CD14-positive monocyte (primary cell): ENCODE results near the gene GALR2. TPM values are rescaled to one million over a fixed set of nuclear protein-coding genes. Genes with fewer than 3 reads are reported as not detected.
"Not testable (repeated sequence)": the region's sequence is repeated elsewhere in the genome, so short reads cannot be mapped to it uniquely, and the experiment has no call there.

Source experiments
- DNase-seq, 3 donors: peaks; one replicate each; pipeline ENCODE4 v3.0.0-alpha.2; 2011 to 2022
- H2AFZ ChIP-seq: 2 replicates; pipeline ENCODE4 v1.6.0; 2012; ENCODE audit warnings: mild to moderate bottlenecking, low read depth, low read length, inconsistent platforms; ENCODE audit not compliant: insufficient read depth, poor library complexity, severe bottlenecking
- H3K27ac ChIP-seq, 2 donors: 1 replicate in 1 of 2; 2 replicates in 1 of 2; pipeline ENCODE4 v1.5.1; 2012 to 2013; ENCODE audit warnings: low read length in 2 of 2, control low read depth in 1 of 2, inconsistent platforms in 1 of 2, low read depth in 1 of 2, mild to moderate bottlenecking in 1 of 2
- H3K27me3 ChIP-seq, 2 donors: one replicate each; pipeline versions ENCODE4 v1.6.0 to v1.6.1; 2011 to 2013; ENCODE audit warnings: low read length in 2 of 2; ENCODE audit not compliant: control insufficient read depth in 2 of 2, insufficient read depth in 2 of 2
- H3K36me3 ChIP-seq, 2 donors: replicated peaks in 1 of 2; 1 replicate in 1 of 2; 2 replicates in 1 of 2; pipeline versions ENCODE4 v1.5.1 to v1.6.1; 2012 to 2013; ENCODE audit warnings: low read length in 2 of 2, control low read depth in 1 of 2, inconsistent platforms in 1 of 2, mild to moderate bottlenecking in 1 of 2; ENCODE audit not compliant: insufficient read depth in 2 of 2, control insufficient read depth in 1 of 2
- H3K4me1 ChIP-seq, 2 donors: 1 replicate in 1 of 2; 2 replicates in 1 of 2; pipeline versions ENCODE4 v1.5.1 to v1.6.1; 2012 to 2013; ENCODE audit warnings: low read length in 2 of 2, control low read depth in 1 of 2, inconsistent platforms in 1 of 2, mild to moderate bottlenecking in 1 of 2, moderate library complexity in 1 of 2; ENCODE audit not compliant: insufficient read depth in 2 of 2, control insufficient read depth in 1 of 2
- H3K4me2 ChIP-seq: replicated peaks from 2 replicates; pipeline ENCODE3; 2012; ENCODE audit warnings: low read length, moderate library complexity, mild to moderate bottlenecking; ENCODE audit not compliant: poor library complexity, severe bottlenecking; ENCODE audit errors: extremely low read depth
- H3K4me3 ChIP-seq, 3 experiments: fragments of 200-600 bp in 1 of 3; sonication (generic) in 1 of 3; replicated peaks in 1 of 3; 1 replicate in 2 of 3; 2 replicates in 1 of 3; pipeline ENCODE4 v1.5.1; 2011 to 2013; ENCODE audit warnings: low read length in 3 of 3, mild to moderate bottlenecking in 3 of 3, control low read depth in 2 of 3, low read depth in 2 of 3, inconsistent platforms in 1 of 3, moderate library complexity in 1 of 3
- H3K79me2 ChIP-seq: 2 replicates; pipeline ENCODE4 v1.6.0; 2012; ENCODE audit warnings: mild to moderate bottlenecking, control low read depth, inconsistent platforms, low read length, moderate library complexity; ENCODE audit not compliant: insufficient read depth
- H3K9ac ChIP-seq: 2 replicates; pipeline ENCODE4 v1.6.0; 2017; ENCODE audit warnings: low read length, mild to moderate bottlenecking; ENCODE audit not compliant: insufficient read depth, poor library complexity, severe bottlenecking
- H3K9me3 ChIP-seq, 2 donors: replicated peaks in 1 of 2; 1 replicate in 1 of 2; 2 replicates in 1 of 2; pipeline versions ENCODE4 v1.5.1 to v1.6.1; 2012 to 2013; ENCODE audit warnings: low read length in 2 of 2, control low read depth in 1 of 2; ENCODE audit not compliant: control insufficient read depth in 1 of 2, insufficient read depth in 1 of 2
- H4K20me1 ChIP-seq: 2 replicates; pipeline ENCODE4 v1.6.0; 2012; ENCODE audit warnings: mild to moderate bottlenecking, low read length, control low read depth, moderate library complexity; ENCODE audit not compliant: insufficient read depth
- H3K27ac Mint-ChIP-seq, 7 donors: one replicate each; pipeline ENCODE4 v1.8.0; 2020; ENCODE audit warnings: mild to moderate bottlenecking in 7 of 7, mixed read lengths in 7 of 7, moderate library complexity in 6 of 7, inconsistent platforms in 2 of 7
- H3K27me3 Mint-ChIP-seq, 3 donors: one replicate each; pipeline ENCODE4 v1.8.0; 2021 to 2022; ENCODE audit warnings: low read depth in 3 of 3, mild to moderate bottlenecking in 3 of 3, mixed read lengths in 3 of 3, moderate library complexity in 3 of 3, inconsistent platforms in 1 of 3
- H3K36me3 Mint-ChIP-seq, 2 donors: one replicate each; pipeline ENCODE4 v1.8.0; 2020; ENCODE audit warnings: mixed read lengths in 2 of 2, inconsistent platforms in 1 of 2, mild to moderate bottlenecking in 1 of 2
- H3K4me1 Mint-ChIP-seq: one replicate; pipeline ENCODE4 v1.8.0; 2020; ENCODE audit warnings: mild to moderate bottlenecking, mixed read lengths
- H3K4me3 Mint-ChIP-seq, 2 donors: one replicate each; pipeline ENCODE4 v1.8.0; 2020; ENCODE audit warnings: mild to moderate bottlenecking in 2 of 2, mixed read lengths in 2 of 2, moderate library complexity in 1 of 2
- H3K9me3 Mint-ChIP-seq, 7 donors: one replicate each; pipeline ENCODE4 v1.8.0; 2020 to 2022; ENCODE audit warnings: mixed read lengths in 7 of 7, mild to moderate bottlenecking in 6 of 7, moderate library complexity in 6 of 7, inconsistent platforms in 2 of 7
- CTCF ChIP-seq: fragments of 200-600 bp; IDR thresholded peaks from one replicate; pipeline ENCODE4 v1.8.0; 2022; ENCODE audit warnings: antibody characterized with exemption, mild to moderate bottlenecking
- WGBS: methylation state at CpG from one replicate; pipeline ENCODE4 v1.1.5; 2013; ENCODE audit warnings: missing lambda C conversion rate; ENCODE audit not compliant: insufficient coverage; 5-methylcytosine and 5-hydroxymethylcytosine counted together
- intact Hi-C, 2 donors: fragments of 100-400 bp; cut with micrococcal nuclease; formaldehyde crosslinking; loops; one replicate each; pipeline versions ENCODE4 v1.15.0 to v1.15.1; 2023
- polyA plus RNA-seq, 3 donors: library from polyadenylated mRNA; depleted of rRNA in 1 of 3; unstranded in 2 of 3; stranded (reverse) in 1 of 3; fragments of 300-500 nt in 2 of 3; fragments of >200 nt in 1 of 3; fragmentation: Illumina TruSeq in 2 of 3; gene quantifications; 1 replicate in 2 of 3; 2 replicates in 1 of 3; pipeline ENCODE4 v1.2.3, GENCODE V29; 2012 to 2021

GALR2 gene
- polyA plus RNA-seq, 3 donors, result 0.22 to 4.8 (median 1.1) TPM

GRCh38 chr17:76039121-76039520, 35.5 kb upstream of the GALR2 start:
- Histone ChIP-seq H3K4me1 (no peaks in the 10 kb centered on the region), H3K27ac (peak overlapping the region in 1 of 2 donors; percentile 20), H3K4me2 (no peak overlapping the region), H3K4me3 (no peak overlapping the region), H3K9me3 (no peaks in the 10 kb centered on the region), H3K36me3 (peaks cover 53 to 66% of the 10 kb centered on the region in 2 donors), H3K9ac (no peak overlapping the region), H3K27me3 (no peaks in the 10 kb centered on the region), H3K79me2 (no peaks in the 10 kb centered on the region), H2AFZ (no peak overlapping the region), H4K20me1 (no peaks in the 10 kb centered on the region)
- Mint-ChIP-seq H3K9me3 (no peaks in the 10 kb centered on the region), H3K27me3 (no peaks in the 10 kb centered on the region), H3K27ac (peak overlapping the region in 1 of 7 donors; percentile 7), H3K4me3 (no peak overlapping the region), H3K36me3 (peaks cover 56 to 70% of the 10 kb centered on the region in 2 donors), H3K4me1 (no peaks in the 10 kb centered on the region)
- 100% methylated on average over 6 of the region's 6 CpGs for WGBS
- DNase-seq, result no peak
- no peak for TF ChIP-seq CTCF
- intact Hi-C loops, result no loop called here

- DNase-seq, result no peak
- no peaks in the 10 kb centered on the region for H3K79me2 ChIP-seq
- intact Hi-C loops, result no loop called here
- H3K27ac ChIP-seq, result no peak overlapping the region
- H2AFZ ChIP-seq, result no peak overlapping the region
- H3K4me3 ChIP-seq, result no peak overlapping the region
- H4K20me1 ChIP-seq, result no peaks in the 10 kb centered on the region
- H3K27me3 Mint-ChIP-seq, result no peaks in the 10 kb centered on the region
- H3K9me3 Mint-ChIP-seq, result peaks cover 0 to under 1% (median 0%) of the 10 kb centered on the region in 7 donors
- H3K4me1 Mint-ChIP-seq, result no peaks in the 10 kb centered on the region
- no peaks in the 10 kb centered on the region for H3K9me3 ChIP-seq
- TF ChIP-seq CTCF, result no peak
- H3K36me3 Mint-ChIP-seq, result peaks cover 69 to 83% of the 10 kb centered on the region in 2 donors
- no peak overlapping the region for H3K4me2 ChIP-seq
- H3K4me1 ChIP-seq, result no peaks in the 10 kb centered on the region
- no peaks in the 10 kb centered on the region for H3K27me3 ChIP-seq
- H3K4me3 Mint-ChIP-seq, result no peak overlapping the region
- no peak overlapping the region for H3K9ac ChIP-seq
- WGBS, result no CpG with 5 or more reads among the region's 6 CpGs
- H3K36me3 ChIP-seq, result peaks cover 65 to 78% of the 10 kb centered on the region in 2 donors
- H3K27ac Mint-ChIP-seq, result peak overlapping the region in 1 of 7 donors; percentile 70
Measured at GRCh38 chr17:76040376-76040775, 34.2 kb upstream of the GALR2 start.

DNA sequence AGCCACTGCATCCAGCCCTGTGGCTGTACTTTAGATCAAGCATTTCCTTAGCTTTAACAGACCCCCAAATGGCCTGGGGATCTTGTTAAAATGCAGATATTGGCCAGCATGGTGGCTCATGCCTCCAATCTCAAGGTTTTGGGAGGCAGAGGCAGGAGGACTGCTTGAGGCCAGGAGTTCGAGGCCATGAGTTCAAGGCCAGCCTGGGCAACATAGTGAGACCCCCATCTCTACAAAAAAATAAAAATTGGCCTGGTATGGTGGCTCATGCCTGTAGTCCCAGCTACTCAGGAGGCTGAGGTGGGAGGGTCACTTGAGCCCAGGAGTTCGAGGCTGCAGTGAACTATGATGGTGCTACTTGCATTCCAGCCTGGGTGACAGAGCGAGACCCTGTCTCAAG, 31.7 kb upstream of the GALR2 start:
- intact Hi-C loops, H3K4me2 ChIP-seq, H3K9me3 ChIP-seq, DNase-seq, H3K27me3 ChIP-seq, H4K20me1 ChIP-seq, H3K4me3 Mint-ChIP-seq, H3K9ac ChIP-seq, H3K79me2 ChIP-seq, H3K27me3 Mint-ChIP-seq, H3K4me1 ChIP-seq, H2AFZ ChIP-seq, H3K4me1 Mint-ChIP-seq, H3K9me3 Mint-ChIP-seq, H3K4me3 ChIP-seq, H3K27ac Mint-ChIP-seq, H3K27ac ChIP-seq: not testable (repeated sequence)
- peaks cover 79 to 99% of the 10 kb centered on the region in 2 donors for H3K36me3 Mint-ChIP-seq
- peaks cover 85 to 99% of the 10 kb centered on the region in 2 donors for H3K36me3 ChIP-seq
- 100% methylated on average over 2 of the region's 3 CpGs for WGBS
